KBM-7 (cell line): ENCODE measurements around the gene SYVN1.
A peak's percentile ranks its signal among the peaks of the same experiment; 100 is the strongest.
"Not testable (repeated sequence)": the region's sequence is repeated elsewhere in the genome, so short reads cannot be mapped to it uniquely, and the experiment has no call there.

Source experiments
- DNase-seq: peaks from one replicate; pipeline ENCODE4 v3.0.0-alpha.2; 2015
- in situ Hi-C: fragments of 300-500 bp; cut with MboI; formaldehyde crosslinking; loops from 2 replicates; pipeline ENCODE4 v1.14.3; 2020; ENCODE audit warnings: low sequenced_read_pairs, low pct_unique_long_range_greater_than_20kb, mixed read lengths

The SYVN1 gene

DNA sequence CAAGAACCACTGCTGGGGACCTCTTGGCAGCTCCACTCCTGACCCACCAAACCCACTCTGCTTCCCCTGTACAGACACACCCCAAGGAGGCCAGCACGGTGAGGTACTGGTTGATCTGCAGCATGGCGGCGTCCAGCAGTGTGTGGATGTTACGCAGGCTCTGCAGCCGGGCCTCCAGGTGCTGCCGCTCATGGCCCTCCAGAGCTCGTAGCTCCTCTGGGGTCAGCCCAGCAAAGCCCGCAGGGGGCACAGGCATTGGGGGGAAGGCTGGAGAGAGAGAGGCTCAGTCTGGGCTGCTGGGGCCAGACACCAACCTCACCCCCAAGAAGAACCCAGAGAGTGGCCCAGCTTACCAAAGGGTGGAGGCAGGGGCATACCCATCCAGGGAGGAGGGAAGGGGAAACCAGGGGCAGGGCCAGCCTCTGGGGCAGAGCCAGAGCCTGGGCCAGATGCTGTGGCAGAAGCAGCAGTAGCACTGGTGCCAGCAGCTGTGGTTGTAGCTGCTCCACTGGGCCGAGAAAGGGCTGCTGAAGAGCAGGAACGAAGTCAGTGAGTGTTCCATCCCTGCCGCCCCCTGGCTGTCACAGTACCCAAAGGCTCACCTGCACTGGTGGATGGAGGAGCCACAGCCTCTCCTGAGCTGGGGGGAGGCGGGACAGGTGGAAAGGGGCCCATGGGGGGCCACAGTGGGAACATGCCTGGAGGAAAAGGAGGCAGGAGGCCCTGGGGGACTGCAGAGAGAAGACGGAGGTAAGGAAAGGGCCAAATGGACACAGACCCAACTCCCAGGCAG is 4.5 kb downstream of the SYVN1 start:
- in situ Hi-C loops: no loop called here
- no peak for DNase-seq

GRCh38 chr11:65128182-65129145 is 5.9 kb downstream of the SYVN1 start:
- no peak for DNase-seq
- in situ Hi-C loops: no loop called here

GRCh38 chr11:65127473-65128181 is 6.7 kb downstream of the SYVN1 start:
- in situ Hi-C loops: no loop called here
- DNase-seq: no peak

DNA sequence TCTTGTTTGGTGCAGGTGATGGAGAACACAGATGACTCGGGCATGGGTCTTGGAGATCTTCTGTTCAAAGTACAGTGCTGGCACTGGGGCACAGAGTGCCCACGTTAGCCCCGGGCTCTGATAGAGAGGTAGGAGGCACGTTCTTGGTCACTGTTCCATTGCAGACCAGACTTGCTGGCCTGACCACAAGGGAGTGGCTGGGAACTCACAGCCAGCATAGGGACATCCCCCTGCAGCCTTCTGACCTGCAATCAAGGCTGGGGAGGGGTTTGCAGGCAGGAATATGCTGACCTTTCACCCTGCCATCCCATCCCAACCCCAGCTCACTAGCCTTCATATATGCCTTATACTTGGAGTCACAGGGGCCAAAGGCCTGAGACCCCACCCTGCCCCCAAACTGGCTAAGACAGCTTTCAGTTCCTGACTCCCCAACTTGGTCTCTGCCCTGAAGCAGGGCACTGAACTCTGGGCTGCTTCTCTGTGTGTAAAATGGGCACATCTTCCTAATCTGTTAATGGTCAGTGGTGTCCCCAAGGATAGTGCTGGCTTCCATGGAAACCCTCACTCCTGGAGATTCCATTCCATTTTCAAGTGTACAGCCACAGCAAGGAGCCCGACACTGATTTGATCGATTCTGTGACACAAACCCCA is 7.6 kb downstream of the SYVN1 start:
- in situ Hi-C loops: no loop called here
- DNase-seq: no peak

- in situ Hi-C loops: no loop called here
- DNase-seq: no peak
Measured at GRCh38 chr11:65125197-65126056, 8.9 kb downstream of the SYVN1 start.

DNA sequence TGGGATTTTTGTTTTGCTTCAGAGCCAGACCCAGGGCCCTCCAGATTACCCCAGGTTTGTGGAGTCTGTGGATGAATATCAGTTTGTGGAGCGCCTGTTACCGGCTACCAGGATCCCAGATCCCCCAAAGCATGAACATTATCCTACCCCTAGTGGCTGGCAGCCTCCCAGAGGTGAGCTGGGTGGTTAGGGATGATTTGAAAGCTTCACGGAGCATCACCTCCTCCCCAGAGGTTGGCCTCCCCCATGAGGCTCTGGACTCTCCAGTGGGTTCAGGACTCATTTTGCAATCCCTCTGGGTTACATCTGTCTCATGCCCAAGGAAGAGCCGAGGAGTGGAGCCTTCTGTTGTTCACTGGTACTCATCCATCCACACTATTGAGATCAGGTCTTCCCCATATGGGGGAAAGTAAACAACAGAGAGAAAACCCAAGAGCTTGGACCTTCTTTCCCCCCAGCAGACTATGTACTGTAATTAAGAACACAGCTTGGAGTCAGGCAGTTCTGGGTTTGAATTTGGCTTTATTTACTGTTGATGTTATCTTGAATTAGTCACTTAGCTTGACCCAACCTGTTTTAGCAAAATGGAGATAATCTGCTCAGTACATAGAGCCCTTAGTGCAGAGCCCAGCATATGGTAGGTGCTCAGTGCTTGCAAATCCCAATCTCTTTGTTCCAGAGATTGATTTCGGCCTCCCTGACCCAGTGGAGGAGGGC is 9.7 kb downstream of the SYVN1 start:
- DNase-seq: no peak
- in situ Hi-C loops: no loop called here

- in situ Hi-C loops: no loop called here
- DNase-seq: peak; percentile 98
Measured at GRCh38 chr11:65121865-65122696, 12.2 kb downstream of the SYVN1 start, which contains the start of the genes FAU and MRPL49. TSS of gene FAU (minus strand) at chr11:65122134. CDS start at chr11:65121813, 321 bp downstream. TSS of gene MRPL49 (plus strand) at chr11:65122321. CDS start at chr11:65122347, 26 bp downstream.

DNA sequence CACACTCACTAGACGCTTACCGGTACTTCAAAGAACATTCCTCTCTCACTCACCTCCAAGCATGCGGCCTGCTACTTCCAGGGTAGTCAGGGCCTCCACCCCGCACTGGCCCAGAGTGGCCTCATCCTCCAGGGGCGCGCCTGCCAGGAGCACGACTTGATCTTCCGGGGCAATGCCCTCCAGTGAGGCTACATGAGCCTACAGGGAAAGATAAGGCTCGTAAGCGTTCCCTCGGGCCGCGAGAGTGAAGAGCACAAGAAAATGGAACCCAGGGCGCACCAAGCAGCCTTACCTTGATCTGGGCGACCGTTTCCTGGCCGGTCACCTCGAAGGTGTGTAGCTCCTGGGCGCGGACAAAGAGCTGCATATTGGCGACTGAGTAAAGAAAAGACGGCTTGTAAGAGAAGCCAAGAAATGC is 12.9 kb downstream of the SYVN1 start:
- no peak for DNase-seq
- in situ Hi-C loops: no loop called here

- in situ Hi-C loops: no loop called here
Measured at GRCh38 chr11:65120831-65121230, 13.5 kb downstream of the SYVN1 start.

DNA sequence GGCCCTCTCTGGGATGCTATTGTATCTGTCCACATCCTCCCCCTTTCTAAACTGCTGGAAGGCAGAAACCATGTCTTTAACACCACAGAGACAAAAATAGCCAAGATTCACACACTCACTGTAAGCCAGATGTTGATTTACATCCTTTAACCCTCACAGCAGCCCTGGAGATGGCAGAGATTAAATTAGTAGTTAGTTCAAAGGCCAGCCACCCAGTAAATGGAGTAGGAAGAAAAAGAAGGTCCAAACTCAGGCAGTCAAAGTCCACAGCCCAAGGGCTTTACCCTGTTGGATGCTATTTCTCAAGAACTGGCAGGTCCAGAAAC is 14.7 kb downstream of the SYVN1 start:
- in situ Hi-C loops: no loop called here
- DNase-seq: no peak

More at GRCh38 chr11:65120831-65121230, 13.5 kb downstream of the SYVN1 start:
- DNase-seq: no peak

DNA sequence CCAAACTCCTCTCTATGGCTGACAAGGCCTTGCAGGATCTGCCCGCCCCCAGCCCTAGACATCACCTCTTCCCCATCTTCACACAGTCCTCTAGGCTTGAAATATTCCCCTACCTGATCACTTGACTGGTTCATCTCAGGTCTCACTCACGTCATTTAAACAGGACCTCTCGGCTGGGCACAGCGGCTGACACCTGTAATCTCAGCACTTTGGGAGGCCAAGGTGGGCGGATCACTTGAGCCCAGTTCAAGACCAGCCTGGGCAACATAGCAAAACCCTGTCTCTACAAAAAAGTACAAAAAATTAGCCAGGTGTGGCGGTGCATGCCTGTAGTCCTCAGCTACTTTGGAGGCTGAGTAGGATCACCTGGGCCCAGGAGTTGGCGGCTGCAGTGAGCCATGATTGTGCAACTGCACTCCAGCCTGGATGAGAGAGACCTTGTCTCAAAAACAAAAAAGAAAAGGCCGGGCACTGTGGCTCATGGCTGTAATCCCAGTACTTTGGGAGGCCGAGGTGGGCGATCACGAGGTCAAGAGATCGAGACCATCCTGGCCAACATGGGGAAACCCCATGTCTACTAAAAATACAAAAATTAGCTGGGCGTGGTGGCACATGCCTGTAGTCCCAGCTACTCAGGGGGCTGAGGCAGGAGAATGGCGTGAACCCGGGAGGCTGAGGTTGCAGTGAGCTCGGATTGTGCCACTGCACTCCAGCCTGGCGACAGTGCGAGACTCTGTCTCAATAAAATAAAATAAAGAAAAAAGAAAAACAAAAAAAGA is 15.2 kb downstream of the SYVN1 start:
- in situ Hi-C loops, DNase-seq: not testable (repeated sequence)

DNA sequence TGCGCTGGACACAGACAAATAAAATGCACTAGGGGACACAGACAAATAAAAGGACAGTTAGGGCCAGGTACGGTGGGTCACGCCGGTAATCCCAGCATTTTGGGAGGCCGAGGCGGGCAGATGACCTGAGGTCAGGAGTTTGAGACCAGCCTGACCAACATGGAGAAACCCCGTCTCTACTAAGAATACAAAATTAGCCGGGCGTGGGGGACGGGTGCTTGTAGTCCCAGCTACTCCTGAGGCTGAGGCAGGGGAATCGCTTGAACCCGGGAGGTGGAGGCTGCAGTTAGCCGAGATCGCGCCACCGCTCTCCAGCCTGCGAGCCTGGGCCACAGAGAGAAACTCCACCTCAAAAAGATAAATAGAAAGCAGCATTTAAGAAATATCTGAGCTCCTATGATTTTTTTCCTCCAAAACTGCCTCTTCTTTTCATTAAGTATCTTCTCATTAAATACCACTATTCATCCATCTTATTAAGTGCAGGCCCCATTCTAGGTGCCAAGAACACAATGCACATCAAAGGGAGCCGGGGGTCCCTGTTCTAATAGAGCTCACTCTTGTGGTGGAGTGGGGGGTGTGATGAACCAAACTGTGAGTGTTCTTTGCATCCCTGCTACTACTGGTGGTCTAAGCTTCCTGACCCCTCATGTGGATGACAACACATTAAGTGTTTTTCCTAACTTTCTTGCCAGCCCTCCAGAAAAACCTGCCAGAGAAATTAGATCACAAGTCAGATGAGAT is 16.1 kb downstream of the SYVN1 start:
- DNase-seq: no peak
- in situ Hi-C loops: no loop called here

- in situ Hi-C loops: no loop called here
Measured at GRCh38 chr11:65117206-65118096, 16.9 kb downstream of the SYVN1 start, which contains the start of gene ZNHIT2. TSS of gene ZNHIT2 (minus strand) at chr11:65117701. CDS start at chr11:65117653, 48 bp downstream.

More at GRCh38 chr11:65117206-65118096, 16.9 kb downstream of the SYVN1 start, which contains the start of gene ZNHIT2:
- DNase-seq: peak; percentile 99
